ENCODE measurements around the gene ADSS1.

Gene ADSS1

DNA sequence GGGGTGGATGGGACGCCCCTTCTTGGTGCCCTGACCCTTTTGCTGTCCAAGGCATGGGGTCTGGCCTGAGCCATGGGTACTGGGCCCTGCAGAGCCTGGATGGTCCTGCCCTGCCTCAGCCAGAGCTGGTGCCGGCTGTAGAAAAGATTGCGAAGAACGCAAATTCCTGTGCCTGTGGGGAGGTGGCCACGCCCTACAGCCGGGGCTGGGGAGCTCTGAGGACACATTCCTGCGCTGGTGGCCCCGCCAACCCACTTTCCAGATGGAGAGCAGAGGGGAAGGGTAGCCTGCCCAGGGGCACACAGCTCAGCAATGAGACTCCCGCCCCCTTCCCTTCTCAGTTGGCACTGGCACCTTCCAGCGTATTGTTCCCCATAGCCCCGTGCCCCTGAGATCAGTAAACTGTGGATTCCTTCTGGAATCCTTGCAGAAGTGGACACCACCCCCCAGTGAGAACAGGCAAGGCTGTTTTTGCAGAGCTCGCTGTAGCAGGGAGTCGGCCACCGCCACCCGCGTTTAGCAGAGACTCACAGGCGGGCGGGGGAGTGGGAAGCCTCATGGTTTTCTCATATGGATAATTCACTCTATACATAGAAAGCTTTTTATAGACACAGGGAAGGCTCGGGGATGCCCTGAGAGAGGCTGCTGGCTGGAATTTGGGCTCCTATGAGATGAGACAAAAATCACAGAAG lies 26.0 kb upstream of the ADSS1 start:
- TF ChIP-seq, protein P1, sequence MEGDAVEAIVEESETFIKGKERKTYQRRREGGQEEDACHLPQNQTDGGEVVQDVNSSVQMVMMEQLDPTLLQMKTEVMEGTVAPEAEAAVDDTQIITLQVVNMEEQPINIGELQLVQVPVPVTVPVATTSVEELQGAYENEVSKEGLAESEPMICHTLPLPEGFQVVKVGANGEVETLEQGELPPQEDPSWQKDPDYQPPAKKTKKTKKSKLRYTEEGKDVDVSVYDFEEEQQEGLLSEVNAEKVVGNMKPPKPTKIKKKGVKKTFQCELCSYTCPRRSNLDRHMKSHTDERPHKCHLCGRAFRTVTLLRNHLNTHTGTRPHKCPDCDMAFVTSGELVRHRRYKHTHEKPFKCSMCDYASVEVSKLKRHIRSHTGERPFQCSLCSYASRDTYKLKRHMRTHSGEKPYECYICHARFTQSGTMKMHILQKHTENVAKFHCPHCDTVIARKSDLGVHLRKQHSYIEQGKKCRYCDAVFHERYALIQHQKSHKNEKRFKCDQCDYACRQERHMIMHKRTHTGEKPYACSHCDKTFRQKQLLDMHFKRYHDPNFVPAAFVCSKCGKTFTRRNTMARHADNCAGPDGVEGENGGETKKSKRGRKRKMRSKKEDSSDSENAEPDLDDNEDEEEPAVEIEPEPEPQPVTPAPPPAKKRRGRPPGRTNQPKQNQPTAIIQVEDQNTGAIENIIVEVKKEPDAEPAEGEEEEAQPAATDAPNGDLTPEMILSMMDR (IDR thresholded peaks at IDR 0.05; ENCODE audit: borderline replicate concordance, insufficient read depth, low read depth, low read length): no peak
- no peak overlapping the region for H3K4me3 ChIP-seq (ENCODE audit: low read depth, low read length)

DNA sequence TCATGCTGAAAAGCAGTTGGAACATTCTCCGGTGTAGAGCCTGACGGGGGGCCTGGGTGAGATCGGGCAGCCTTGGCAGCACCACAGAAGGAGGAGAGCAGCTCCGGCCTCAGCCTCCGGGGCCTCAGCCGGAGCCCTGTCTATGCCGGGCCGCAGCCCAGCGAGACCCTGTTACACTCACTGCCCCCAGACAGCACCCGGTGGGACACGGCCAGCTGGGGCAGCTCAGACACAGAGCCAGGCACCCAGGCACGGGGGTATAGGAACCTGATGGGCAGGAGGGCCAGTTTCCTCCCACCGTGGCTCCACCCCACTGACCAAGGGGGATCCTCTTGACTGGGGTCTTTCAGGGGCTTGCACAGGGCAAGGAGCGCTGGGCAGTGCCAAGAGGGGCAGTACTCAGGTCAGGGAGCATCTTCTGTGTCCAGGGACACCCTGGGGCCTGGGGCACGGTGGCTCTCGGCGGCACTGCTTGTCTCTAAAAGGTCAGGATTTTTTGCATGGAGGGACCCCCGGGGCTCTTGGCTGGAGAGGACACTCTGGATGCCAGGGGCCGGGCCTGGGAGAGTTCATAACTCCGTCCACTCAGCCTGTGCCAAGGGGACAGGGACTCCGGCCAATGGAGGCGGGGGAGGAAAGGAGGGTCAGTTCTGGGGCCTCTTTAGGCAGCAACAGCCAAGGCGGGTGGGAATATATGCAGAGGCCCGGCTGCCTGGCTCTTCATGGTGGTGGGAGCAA lies 25.2 kb upstream of the ADSS1 start:
- TF ChIP-seq, protein P1 (IDR thresholded peaks at IDR 0.05; ENCODE audit: borderline replicate concordance, insufficient read depth, low read depth, low read length): no peak
- no peak overlapping the region for H3K4me3 ChIP-seq (ENCODE audit: low read depth, low read length)

DNA sequence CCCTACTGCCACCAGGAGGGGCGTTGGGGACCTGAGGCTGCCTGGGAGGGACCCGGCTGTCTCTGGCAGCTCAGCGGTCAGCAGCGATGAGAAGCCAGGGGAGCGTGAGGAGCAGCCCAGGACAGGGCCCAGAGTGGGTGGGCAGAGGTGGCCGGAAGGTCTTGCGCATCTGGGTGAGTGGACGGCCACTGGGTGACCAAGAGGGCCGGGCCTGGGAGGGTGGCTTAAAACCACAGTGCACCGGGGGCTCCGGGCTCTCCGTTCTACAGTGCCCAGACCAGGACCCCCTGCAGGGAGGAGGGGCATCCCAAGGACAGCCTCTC lies 24.6 kb upstream of the ADSS1 start:
- TF ChIP-seq, protein P1 (IDR thresholded peaks at IDR 0.05; ENCODE audit: borderline replicate concordance, insufficient read depth, low read depth, low read length): no peak
- no peak overlapping the region for H3K4me3 ChIP-seq (ENCODE audit: low read depth, low read length)

DNA sequence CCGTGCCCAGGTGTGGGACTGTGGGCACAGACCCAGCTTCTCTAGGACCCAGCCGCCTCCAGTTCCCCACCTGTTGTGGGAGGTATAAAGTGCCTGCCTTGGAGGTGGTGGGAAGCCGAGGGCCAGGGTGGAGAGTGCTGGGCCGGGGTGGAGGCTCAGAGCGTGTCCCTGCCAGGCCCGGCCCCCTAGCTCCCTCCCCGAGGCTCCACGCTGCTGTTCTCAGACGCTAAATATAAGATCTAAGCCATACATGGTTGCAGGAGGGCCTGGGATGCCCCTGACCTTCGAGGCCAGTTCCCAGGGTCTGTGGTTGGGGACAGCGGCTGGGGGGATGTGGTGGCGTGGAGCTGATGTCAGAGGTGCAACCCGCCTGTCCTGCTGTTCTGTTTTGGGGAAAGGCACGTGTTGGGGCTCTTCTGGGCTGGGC lies 23.8 kb upstream of the ADSS1 start:
- H3K4me3 ChIP-seq (ENCODE audit: low read depth, low read length): no peak overlapping the region
- TF ChIP-seq, protein P1 (IDR thresholded peaks at IDR 0.05; ENCODE audit: borderline replicate concordance, insufficient read depth, low read depth, low read length): no peak

DNA sequence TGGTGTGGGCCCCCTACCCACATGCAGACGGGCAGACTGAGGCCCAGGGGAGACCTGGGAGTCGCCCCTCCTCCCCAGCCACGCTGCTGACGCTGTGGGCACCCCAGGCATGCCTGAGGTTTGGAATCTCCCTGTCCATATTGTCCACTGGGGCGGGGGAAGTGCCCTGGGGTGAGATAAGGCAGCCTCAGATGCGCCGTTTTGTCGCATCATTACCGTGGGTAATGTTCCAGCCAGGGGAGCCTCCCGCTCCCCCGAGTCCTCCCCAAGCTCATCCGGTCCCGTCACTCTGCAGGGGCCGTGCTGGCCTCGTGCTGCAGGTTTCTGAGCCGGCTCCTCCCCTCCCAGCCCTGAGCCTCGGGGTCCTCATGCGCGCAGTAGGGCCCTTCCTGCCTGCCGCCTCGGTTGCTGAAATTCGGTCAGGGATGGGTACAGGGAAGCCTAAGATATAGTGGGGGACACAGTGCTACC lies 23.2 kb upstream of the ADSS1 start:
- TF ChIP-seq, protein P1 (IDR thresholded peaks at IDR 0.05; ENCODE audit: borderline replicate concordance, insufficient read depth, low read depth, low read length): no peak
- H3K4me3 ChIP-seq (ENCODE audit: low read depth, low read length): no peak overlapping the region

DNA sequence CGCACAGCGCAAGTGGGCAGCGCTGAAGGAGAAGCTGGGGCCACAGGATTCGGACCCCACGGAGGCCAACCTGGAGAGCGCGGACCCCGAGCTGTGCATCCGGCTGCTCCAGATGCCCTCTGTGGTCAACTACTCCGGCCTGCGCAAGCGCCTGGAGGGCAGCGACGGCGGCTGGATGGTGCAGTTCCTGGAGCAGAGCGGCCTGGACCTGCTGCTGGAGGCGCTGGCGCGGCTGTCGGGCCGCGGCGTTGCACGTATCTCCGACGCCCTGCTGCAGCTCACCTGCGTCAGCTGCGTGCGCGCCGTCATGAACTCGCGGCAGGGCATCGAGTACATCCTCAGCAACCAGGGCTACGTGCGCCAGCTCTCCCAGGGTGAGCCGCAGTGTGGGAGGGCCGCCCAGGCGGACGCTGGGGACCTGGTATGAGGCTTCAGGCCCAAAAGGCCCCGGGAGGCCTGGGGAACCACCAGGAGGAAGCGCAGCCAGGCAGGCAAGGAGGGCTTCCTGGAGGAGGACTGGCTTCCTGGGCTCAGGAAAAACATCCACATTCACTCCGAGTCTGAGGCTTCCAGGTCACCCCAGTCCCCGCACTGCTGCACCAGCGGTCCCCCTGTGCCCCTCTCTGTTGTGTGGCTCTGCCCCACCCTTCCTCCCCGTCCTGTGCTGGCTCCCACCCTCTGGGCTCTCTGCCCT lies 22.5 kb upstream of the ADSS1 start:
- H3K4me3 ChIP-seq (ENCODE audit: low read depth, low read length): no peak overlapping the region
- TF ChIP-seq, protein P1 (IDR thresholded peaks at IDR 0.05; ENCODE audit: borderline replicate concordance, insufficient read depth, low read depth, low read length): no peak

Measured in GM12875 (cell line).